KBM-7 (cell line): ENCODE measurements around the gene TTLL5.
"Not testable (repeated sequence)": the region's sequence is repeated elsewhere in the genome, so short reads cannot be mapped to it uniquely, and the experiment has no call there.

Source experiments
- DNase-seq: peaks from one replicate; pipeline ENCODE4 v3.0.0-alpha.2; 2015
- in situ Hi-C: fragments of 300-500 bp; cut with MboI; formaldehyde crosslinking; loops from 2 replicates; pipeline ENCODE4 v1.14.3; 2020; ENCODE audit warnings: low sequenced_read_pairs, low pct_unique_long_range_greater_than_20kb, mixed read lengths

TTLL5 gene

GRCh38 chr14:75915045-75915444, 254.0 kb downstream of the TTLL5 start:
- DNase-seq = no peak
- in situ Hi-C loops = no loop called here

- DNase-seq = no peak
Measured at GRCh38 chr14:75917322-75917945, 256.4 kb downstream of the TTLL5 start.

GRCh38 chr14:75917946-75918335, 256.9 kb downstream of the TTLL5 start:
- in situ Hi-C loops = no loop called here

More at GRCh38 chr14:75917322-75917945, 256.4 kb downstream of the TTLL5 start:
- in situ Hi-C loops = no loop called here

GRCh38 chr14:75920421-75920820, 259.4 kb downstream of the TTLL5 start:
- DNase-seq, in situ Hi-C loops: not testable (repeated sequence)

More at GRCh38 chr14:75917946-75918335, 256.9 kb downstream of the TTLL5 start:
- DNase-seq = no peak

- DNase-seq, in situ Hi-C loops: not testable (repeated sequence)
Measured at GRCh38 chr14:75925141-75925840, 264.2 kb downstream of the TTLL5 start.

- in situ Hi-C loops = no loop called here
- no peak for DNase-seq
Measured at GRCh38 chr14:75926431-75927115, 265.5 kb downstream of the TTLL5 start.

DNA sequence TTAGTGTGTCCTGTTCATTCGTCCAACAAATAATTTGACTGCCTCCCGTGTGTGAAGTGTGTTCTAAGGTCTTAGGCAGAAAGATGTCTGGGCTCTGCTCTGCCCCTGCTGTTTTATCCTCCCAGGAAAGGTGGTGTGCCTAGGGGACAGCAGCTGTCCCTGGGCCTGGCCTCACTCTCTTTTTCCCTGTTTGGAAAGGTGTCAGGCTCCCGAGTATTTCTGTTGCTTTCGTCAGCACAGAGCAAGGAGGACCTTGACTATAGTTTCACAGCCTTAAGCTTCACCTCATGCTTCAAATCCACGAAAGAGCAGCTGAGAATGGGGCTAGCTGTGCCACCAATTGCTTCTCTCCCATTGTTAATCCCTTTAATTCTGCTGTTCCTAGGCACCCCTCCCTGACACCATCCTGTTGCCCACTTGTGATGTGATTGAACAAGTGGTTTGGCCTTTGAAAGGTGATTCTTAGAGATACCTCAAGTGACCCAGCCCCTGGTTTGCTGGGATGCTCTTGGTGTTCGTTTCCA, 266.6 kb downstream of the TTLL5 start:
- in situ Hi-C loops = no loop called here
- no peak for DNase-seq

GRCh38 chr14:75928690-75929181, 267.7 kb downstream of the TTLL5 start:
- in situ Hi-C loops = no loop called here
- DNase-seq = no peak

DNA sequence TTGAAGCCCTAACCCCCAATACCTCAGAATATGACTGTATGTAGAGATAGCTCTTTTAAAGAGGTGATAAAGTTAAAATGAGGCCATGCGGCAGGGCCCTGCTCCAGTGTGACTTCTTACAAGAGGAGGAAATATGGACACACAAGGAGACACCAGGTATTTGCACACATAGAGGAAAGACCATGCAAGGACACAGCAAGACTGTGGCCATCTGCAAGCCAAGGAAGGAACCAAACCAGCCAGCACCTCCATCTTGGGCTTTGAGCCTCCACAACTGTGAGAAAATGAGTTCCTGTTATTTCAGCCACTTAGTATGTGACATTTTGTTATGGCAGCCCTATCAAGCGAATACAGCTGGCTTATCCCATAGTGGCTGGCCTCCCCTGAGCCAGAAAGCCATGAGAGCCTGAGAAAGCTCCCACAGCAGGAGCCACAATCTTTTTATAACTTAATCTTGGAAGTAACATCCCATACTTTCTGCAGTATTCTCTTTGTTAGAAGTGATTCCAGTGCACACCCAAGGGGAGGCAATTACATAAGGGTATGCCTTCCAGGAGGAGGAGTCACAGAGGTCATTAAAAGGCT, 272.8 kb downstream of the TTLL5 start:
- in situ Hi-C loops = no loop called here
- no peak for DNase-seq

DNA sequence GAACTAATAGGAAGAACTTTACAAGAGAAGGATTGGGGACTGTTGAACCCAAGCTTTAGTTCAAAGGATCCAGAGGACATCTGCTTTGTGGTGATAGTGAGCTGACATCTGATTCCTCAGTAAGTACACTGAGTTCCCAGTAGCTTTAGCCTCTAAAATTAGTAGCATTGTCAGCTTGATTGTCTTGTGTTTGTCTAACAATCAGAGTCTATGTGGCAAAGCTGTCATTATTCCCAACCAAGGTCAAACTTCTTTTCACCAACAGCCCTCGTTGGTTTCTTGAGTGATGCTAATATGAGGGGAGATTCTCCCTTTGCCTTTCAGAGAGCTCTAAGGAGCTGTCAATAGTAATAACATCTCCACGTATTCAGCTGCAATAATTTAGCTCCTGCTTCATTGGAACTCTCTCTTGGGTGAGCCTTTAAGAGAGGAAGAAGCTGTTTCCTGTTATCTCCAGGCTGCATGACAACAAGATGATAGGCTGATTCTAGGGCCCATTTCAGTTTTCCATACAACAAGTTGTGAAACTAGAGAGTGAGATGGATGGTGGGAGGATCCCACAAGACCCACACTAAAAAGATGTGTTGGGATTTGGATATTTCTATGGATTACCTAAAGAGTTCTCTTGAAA, 274.1 kb downstream of the TTLL5 start:
- peak; percentile 28 for DNase-seq
- in situ Hi-C loops = no loop called here

GRCh38 chr14:75939200-75939599, 278.2 kb downstream of the TTLL5 start:
- in situ Hi-C loops = no loop called here
- DNase-seq = no peak

DNA sequence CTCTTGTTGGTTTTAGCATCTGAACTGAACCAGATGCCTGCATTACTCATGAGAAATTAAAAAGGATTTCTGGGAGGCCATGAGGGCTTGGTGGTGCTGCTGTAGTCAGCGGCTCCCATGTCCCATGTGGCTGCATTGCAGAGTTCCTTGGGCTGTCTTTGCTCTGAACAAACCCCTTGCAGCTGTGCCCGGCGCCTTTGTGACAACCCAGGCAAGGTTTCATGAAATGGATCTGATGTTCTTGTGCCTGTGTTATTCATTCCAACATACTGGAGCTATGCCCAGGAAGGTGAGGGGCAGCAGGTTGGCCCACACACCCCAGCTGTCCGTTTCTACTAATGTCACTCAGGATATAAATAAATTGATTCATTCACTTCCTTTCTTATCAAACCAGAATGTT, 280.0 kb downstream of the TTLL5 start:
- in situ Hi-C loops = no loop called here
- DNase-seq = no peak

- in situ Hi-C loops = no loop called here
- no peak for DNase-seq
Measured at GRCh38 chr14:75944607-75945241, 283.7 kb downstream of the TTLL5 start.

DNA sequence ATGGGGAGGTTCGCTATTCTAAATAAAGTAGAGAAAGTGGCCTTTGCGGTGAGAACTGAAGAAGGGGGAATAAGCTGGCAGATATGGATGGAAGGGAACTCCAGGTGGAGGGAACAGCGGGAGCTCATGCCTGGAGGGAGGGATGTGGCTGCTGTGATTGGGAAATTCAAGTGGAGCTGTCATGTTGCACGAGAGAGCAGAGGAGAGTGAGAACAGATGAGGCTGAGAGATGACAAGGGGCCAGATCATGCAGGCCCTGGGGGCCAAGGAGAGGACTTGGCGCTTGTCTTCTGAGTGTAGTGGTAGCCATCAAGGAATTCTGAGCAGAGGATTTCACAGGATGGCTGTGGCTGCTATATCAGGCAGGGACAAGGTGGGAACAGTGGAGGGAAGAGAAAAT, 285.7 kb downstream of the TTLL5 start:
- DNase-seq = no peak

DNA sequence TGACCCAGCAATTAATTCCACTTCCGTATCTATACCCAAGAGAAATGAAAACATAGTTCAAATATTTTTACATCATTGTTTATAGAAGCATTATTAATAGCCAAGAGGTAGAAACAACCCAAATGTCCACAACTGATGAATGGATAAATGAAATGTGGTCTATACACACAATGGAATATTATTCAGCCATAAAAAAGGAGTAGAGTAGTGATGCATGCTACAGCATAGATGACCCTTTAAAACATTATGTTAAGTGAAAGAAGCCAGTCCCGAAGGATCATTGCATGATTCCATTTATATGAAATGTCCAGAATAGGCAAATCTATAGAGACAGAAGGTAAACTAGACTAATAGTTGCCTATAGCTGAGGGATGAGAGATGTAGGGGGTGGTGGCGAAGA, 291.4 kb downstream of the TTLL5 start:
- in situ Hi-C loops = loop anchor here (25.0 kb wide), 1 partner anchor 240 kb away; no protein-coding TSS in a partner anchor
- DNase-seq = no peak

More for the DNA sequence above, 285.7 kb downstream of the TTLL5 start:
- in situ Hi-C loops = no loop called here

DNA sequence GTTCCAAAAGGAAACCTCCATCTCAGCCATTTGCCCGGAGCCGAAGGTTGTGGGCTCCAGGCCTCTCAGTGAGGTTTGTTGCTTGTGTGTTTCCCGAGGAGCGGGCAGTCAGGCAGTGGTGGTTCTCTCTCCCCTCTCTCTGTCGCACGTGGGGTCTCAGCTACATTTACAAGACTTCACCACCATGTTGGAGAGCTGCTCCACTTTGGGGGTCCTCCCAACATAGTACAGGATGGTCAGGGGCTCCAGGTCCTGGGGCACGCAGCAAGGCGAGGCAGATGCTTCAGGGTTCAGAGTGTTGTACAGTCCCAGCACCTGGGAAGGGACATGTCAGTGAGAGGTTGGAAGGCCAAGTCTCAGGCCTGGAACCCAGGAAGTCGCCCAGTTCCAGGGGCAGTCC, 298.0 kb downstream of the TTLL5 start:
- DNase-seq = no peak
- in situ Hi-C loops = loop anchor here (25.0 kb wide), 1 partner anchor 247 kb away; no protein-coding TSS in a partner anchor

DNA sequence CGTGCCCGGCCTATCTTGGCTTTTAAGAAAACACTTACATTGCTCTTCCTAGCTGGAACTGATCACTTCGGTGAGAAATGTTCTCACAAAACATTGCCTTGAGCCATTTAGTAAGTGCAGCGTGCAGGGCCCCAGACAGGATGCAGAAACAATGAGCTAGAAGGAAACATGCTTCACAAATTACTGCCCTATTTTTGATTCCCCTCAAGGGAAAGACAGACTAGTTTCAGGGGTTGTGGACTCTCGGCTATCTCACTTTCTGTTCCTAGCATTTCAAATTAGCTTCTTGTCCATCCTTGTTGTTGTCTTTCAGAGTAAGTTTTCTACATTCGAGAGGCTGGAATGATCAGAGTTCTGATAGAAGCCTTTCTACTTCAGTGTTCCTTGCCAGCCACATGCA, 299.2 kb downstream of the TTLL5 start:
- in situ Hi-C loops = loop anchor here (25.0 kb wide), 1 partner anchor 248 kb away; no protein-coding TSS in a partner anchor

DNA sequence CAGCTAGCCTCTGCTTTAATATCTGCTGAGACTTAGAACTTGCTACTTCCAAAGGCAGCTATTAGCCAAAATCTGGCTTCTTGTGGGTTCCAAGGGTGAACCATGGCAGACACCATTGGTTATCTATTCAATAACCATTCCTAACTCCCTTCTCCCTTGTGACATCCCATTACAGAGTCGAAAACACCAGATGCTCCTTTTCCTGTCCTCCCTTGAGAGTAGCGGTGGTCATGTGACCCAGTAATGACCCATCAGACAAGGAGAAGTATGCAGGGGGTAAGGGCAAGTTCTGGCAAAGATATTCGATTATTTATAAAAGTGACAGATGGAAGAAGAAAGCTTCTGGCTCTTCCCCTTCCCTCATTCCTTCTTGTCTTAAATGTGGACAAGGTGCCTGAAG, 300.6 kb downstream of the TTLL5 start:
- no peak for DNase-seq
- in situ Hi-C loops = loop anchor here (25.0 kb wide), 1 partner anchor 249 kb away; no protein-coding TSS in a partner anchor

More for the DNA sequence above, 299.2 kb downstream of the TTLL5 start:
- DNase-seq = no peak
